Anterior cingulate cortex (tissue), 58 donors: ENCODE results near the gene CCDC82.
A peak's percentile ranks its signal among the peaks of the same experiment; 100 is the strongest.

Source experiments
- DNase-seq, 58 donors: peaks; one replicate each; lab custom pipeline; 2025; lab: John Stamatoyannopoulos, UW

The CCDC82 gene

DNA sequence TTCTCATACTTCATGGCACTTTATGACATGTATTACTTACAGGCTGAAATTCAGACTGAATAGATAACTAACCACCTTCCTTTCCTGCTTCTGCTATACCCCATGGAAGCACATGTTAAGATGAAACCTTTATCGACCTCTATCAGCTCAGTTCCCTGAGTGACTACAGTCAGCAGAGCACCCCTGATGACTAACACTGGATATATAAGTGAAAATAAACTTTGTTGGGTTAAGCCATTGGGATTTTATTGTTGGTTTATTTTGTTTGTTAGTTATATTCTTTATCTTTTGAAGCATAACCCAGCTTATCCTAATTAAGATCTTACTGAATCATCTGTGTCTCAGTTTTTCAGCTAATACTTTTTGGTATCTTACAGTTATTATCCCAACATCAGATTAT is 23.7 kb downstream of the CCDC82 start:
- DNase-seq, result no peak

DNA sequence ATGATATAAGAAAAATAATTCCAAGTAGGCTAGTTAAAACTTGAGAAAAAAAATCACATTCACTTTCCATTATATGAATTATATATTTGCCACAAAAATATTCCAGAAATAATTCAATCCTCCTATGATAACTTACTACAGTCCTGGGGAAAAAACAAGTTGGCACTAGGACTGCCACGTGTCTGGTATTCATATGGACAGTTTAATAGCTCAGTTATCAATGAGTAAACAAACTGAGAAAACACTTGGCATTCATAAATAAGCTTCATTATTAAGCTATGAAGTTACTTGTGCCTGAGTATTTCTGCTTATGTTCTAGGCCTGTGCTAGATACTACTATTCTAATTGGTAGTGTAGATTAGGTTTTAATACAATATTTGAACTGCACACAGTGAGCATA is 24.2 kb downstream of the CCDC82 start:
- no peak for DNase-seq

DNA sequence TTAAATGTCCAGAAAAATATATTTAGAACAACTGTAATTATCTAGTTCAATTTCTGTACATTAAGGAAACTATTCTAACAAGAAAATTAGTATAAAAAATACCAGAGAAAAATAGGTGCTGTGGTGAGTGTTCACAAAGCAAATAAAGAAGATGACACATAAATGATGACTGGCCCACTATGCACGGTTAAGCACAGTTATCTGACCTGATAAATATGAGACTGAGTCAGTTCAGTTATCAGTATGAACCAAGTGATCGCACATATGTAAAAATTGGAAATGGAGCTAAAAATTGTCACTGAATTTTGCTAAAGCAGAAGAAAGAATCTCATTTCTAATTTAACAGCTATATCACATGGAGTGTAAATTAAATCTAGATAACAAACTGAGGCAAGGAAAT is 27.9 kb downstream of the CCDC82 start:
- no peak for DNase-seq

DNA sequence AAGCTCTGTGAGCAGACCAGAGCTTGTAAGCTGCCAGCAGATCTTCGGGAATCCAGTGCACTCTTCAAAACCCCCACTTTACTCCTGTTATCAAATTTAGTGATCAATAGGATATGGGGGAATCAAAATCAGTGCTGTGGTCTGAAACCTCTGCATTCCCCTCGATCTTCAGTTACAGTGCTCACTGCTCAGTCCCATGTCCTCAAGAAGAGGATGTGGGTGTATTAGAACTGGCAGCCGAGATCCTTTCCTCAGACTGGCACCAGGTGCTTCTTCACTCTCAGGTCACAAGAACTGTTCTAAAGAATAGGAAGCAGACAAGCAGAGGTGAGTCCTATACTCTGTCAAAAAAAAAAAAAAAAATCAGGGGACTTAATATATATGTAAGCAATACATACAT is 31.4 kb downstream of the CCDC82 start:
- no peak for DNase-seq

DNA sequence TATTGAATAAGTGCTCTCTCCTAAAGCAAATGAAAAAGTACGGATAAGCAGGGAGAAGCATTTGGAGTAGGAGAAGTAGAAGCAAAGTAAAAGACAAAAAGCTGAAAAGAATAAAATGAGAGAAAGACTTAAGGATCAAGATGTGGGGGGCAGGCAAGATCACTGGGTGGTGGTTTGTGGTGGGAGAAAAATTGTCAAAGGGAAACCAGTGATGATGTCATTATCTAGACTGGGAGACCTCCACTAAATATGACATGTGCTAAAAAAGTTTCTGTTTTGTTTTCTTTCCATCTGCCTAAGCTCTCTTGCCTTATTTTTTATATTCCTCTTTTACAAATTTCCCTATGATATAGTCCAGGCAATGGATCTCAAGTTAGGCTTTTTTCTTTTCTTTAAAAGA is 31.9 kb downstream of the CCDC82 start:
- DNase-seq, result no peak

DNA sequence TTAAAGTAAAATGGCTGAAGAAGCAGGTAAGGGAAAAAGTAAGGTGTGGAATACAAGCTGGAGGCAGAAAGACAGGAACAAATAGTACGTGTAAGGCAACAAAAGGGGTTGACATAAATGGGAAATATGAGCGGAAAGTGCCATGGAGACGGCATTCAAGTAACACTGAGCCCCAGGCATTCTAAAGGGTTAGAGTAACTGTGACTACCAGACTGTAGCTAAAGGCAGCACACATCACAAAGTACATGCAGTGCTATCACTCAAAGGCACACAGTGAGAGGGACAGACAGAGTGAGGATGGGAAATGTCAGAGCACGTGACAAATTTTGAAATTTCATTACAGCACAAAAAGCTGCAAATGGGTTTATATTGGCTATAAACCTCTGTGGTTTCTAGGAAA is 32.9 kb downstream of the CCDC82 start:
- no peak for DNase-seq

DNA sequence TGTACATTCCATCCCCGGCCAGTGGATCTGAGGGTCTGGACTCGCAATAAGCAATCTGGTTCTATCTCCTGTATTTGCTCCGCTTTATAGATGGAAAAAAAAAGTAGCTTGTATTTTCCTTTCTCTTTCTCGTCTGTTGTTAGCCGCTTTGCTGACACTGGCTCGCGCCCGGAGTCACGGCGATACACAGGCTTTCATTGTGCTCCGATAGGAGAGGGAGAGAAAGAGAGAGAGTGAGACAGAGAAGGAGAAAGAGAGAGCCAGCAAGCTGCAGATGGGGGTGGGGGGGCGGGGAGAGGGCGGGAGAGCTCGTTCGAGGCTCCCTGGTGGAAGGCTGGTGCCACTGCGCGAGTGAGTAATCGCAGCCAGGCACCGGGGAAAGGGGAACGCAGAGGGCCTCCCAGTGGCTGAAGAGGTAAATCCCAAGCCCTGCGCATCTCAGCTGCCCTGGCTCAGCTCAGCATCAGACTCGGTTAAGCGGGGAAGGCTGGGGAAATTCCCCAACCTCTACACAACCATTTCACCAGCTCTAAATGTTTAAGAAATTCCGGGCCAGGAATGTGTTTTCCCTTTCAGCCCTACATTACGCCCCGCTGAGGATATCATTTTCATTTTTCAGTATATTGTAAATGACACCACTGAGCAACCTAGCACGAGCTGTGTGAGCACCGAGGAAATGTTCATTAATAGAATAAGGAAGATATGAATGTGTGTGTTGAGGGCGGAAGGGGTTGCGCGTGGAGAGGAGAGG is 46.6 kb downstream of the CCDC82 start, which contains the start of gene MAML2:
Gene MAML2, minus strand, starts transcription at position 235 of the 751 bp plus-strand sequence. CDS start 1,300 bp downstream, outside the sequence.
- DNase-seq, result peak; percentile 28 to 96 (median 91)

DNA sequence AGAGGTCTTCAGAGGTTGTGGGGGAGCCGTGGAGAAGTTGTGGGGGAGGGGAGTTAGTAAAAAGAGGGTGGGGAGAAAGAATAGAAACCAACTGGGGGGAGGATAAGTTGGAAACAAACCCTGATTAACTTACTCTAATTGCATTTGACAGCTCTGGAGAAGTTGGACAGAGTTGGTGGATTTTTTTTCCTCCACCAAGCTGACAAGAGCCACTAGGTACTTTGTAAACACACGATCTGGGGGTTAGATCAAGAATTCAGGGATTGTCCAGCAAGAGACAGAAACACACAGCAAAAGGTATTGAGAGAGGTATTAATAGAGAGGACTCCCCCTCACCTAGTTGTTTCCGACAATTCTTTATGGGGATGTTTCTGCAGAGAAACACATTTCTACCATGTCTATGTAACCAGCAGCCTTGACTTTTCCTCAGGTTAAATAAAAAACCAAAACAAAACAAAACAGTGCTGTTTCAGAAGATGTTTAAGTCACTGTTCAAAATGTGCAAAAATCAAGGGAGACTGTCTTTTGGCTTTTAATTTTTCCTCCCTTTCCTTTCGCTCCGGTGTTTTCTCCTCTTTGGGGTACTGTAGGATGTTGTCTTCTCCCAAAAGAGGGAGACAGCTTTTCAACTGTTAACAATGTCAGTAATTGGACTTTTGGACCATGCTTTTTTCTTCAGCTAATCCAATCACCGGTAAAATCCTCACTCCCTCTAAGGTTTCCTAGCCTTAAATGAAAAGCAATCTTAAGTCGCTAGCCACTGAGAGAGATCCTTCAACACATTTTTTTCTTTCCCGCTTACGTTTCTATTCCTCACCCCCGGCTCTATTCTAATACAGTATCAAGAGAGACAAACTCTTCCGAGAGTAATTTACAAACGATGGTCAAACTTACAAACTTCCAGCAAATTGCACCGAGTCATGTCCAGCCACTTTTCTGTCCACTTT is 47.4 kb downstream of the CCDC82 start:
- DNase-seq, result peak in 1 of 58 donors; percentile 53

DNA sequence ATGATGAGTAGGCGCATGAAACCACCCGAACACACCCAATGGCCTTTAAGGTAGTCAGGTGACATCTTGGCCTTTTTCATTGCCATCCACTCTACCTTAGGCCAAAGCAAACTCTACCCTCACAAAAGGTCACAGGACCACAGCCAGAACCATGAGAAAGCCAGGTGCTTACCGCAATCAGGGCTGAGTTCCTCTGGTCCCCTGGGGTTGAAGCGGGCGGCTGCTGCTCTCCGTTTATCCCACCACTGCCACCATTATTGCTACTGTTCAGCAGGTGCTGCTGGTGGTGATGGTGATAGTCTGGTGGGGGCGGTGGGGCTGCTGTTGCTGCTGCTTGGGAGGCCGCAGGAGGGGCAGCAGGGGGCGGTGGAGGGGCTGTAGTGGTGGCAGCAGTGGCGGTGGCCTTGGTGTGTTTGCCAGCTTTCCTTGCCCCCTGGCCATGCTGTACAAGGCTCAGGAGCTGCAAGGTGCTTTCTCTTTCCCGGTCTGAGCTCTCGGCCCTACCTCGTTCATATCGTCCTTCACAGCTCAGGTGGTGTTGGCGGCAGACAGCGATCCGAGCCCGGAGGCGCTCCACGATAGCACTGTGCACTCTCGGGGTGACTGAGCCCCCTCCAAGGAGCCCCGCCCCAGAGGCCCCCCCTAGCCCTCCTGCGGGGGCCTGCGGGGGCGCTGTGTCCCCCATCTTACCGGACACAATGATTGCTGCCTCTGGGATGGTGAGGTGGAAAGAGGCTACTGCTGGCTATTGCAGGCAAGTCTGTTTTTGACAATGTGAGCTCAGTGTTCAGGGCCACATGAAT is 48.3 kb downstream of the CCDC82 start:
- DNase-seq, result peak in 37 of 58 donors; percentile 9 to 60 (median 35)

DNA sequence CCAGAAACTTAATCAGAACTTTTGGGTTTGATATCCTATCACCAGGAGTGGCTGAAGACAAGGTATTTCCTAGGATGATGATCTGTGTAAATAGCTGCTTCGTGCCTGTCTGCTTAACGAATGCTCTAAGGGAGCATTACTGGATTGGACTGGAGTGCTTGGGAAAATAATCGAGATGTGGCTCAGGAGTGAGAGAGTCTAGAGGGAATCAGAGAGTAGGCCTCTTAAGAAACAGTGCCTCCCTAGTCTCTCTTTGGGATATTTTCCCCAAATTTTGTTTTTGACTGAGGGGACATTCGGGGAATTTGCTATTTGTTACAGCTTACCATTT is 49.2 kb downstream of the CCDC82 start:
- no peak for DNase-seq

DNA sequence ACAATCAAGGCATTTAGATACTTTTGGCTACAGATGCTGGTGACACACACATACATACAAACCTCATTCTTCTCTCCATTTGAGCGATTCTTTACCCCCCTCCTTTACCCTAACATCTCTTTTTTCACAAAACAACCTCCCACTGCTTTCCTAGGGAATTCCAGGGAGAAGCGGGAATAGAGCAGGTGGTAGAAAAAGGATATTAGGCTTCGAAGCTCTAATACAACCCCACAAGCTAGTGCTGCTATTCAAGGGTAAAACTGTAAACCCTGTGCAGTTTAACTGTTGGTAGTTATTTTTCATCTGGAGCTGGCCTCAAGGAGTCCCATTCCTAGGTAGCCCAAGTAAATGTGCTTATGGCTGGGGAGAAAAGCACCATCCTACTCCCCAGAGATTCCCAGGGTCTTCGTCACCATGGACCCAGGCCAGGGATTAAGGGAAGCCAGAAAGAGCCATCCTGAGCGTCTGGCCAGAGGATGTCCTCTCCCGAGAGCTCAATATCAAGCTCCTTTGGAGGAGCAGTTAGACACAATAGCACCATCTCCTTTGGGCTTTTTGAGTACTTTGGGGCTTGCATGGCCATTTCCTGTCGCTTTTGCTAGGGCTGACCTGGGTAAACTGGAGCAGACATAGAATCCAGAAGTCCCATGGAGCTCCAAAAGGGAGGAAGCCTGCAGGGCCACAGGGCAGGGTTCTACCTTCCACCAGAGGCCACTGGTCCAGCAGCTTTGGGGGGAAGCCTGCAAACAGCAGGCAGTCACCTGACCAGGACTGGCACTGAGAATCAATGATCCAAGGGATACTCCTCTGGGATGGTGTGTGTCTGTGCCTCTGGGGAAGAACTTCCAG is 49.8 kb downstream of the CCDC82 start:
- DNase-seq, result peak in 15 of 58 donors; percentile 2 to 69 (median 39)

DNA sequence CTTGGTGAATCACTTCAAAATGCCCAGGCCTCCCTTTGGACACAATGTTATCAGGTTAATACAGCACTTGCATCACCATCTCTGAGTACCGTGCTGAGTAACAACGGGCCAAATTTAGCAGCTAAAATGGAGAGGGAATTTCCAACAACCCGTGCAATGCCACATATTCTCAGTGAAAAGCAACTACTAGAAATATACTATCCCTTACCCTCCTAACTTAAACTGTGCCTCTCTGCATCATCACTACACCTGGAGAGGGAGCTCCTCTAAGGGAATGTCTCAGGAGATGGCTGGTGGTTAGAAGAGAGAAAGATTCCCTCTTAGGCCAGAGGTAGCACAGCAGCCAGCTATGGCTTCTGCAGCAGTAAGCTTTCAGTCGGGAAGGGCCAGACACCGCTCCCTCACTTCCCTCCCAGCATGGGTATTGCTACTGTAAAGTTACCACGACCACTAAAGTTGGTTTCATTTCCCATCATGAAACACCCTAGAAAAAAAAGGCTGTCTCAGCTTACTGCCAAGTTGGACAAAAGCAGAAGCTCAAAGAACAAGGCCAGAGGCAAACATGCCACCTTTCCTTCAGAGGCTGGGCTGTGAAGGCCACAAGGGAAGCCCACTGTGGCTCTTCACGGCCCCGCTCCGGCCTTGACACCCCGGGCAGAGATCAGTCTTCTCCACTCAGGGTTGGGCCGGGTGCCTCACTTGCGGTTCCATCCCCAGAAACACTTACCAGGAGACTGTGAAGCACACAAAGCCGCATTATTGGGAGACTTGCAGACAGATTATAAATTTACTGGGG is 50.6 kb downstream of the CCDC82 start:
- peak in 48 of 58 donors; percentile 12 to 87 (median 60) for DNase-seq

DNA sequence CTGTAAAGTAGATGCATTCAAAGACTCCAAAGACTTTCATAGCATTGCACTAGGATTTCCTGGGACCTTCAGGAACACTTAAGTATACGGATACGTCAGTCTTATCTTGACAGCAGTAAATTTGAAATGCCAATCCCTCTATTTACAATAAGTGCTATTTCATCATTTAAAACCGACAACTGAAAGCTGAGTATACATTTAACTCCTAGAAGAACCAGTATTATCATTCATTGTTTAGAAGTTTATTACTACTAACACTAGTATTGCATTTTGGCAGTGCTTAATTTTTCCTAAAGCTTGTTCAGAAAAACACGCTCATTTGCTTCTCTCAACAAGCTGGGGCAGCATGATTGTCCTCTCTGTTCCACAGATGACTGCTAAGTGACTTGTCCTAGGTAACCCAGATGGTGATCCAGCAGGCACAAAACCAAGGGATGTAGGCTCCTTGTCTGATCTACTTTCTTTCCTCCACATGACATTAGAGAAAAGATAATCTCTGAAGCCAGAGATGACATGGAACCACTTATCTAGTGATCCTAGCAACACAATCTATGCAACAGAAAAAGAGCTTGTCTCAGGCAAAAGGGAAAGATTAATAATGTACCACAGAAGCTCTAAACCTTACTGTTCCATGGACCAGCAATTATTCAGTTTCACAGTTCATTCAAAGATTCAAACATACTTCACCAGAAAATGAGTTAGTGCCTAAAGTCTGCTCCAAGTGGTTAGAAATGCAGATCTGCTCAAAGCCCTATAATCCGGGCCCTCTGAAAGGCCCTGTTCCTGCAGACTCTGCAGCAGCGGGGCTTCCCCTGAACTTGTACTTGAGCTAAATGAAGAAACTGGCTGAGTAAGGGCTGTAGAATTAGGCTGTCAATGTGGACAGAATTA is 51.9 kb downstream of the CCDC82 start:
- DNase-seq, result peak in 14 of 58 donors; percentile 4 to 37 (median 24)

DNA sequence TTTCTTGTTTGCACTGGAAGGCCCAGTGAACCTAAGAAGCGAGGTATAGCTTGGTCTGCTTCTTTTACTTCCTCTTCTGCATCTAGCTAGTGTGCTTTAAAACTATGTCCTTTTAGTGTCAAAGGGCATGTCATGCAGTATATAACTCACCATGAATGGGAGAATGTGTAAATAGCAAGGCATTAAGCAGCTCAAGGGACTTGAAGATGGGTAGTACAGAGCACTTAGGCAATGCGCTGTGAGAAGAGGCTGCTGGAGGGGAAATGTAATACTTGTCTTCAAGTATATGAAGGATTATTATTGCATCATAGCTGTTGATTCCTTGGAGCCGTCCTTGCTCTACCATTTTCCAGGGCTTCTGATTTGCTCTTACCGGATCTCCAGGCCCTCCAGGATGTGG is 54.3 kb downstream of the CCDC82 start:
- no peak for DNase-seq

DNA sequence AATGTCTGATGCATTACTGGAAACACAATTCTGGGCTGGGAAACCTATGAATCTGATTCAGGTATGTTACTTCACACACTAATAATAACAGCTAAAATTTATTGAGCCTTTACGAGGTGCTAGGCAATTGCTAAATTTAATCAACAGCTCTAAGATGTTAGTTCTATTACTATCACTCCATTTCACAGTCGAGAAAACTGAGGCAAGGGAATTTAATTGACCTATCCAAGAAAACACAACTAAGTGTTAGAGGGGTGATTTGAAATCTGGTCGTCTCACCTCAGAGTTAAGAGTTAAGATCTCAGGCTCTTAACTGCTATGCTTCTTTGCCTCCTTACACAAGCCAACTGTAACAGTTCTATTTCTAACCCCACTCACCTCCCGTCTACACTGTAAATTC is 55.5 kb downstream of the CCDC82 start:
- no peak for DNase-seq

DNA sequence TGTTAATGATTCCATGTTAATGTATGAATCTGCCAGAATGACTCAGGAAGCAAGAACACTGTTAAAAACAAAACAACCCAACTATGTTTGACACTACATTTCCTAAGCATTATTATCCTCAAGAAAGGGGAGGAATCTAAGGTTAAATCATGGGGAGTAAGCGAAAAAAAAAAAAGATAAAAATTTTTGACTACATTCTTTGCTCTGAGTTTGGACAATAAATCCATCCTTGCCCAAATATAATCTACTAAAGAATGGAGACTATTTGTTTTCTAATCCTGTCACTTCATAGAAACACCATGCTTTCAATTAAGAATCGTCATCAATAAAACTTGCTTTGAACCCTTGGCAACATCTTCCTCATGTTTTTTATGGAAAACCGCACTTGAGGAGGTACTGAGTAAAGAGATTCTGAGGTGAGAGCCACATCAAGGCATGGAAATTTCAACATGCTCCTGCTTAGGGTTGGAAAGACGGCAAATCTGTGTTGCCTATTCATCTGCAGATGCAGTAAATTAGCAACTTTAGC is 56.5 kb downstream of the CCDC82 start:
- no peak for DNase-seq

DNA sequence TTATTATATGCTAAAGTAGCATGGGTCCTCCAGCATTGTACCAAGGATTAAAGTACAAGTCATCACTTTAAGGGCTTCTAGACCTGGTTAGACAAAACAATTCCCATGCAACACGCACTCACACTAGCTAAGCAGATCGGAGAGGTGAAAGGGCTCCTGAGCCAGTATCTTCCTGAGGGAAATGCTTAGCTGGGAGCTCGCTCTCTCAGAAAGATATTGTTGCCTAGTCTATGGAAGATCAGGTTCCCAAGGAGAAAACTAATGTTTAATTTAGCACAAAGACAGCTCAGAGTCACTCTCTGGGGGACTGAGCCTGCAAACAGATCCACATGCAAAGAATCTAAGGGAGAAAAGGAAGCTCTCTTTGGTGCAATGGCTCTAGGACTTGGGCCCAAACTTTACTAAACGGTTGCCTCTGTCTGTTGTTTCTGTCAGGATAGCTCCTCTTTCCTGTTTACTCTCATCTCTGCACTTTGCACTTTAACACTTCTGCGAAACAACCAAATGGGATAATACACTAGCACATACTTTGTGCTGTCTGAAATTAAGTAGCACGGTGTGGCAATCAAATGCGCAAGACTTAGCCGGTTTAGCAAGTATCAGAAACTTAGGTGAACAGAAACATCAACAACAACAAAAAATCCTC is 57.5 kb downstream of the CCDC82 start:
- no peak for DNase-seq
